Measurements from ENCODE around the gene SUSD2. TPM values are rescaled to one million over a fixed set of nuclear protein-coding genes. Genes with fewer than 3 reads are reported as not detected.

The SUSD2 gene
- total RNA-seq, 4 donors from 2014 or later, result 3.3 to 10.0 (median 4.2) TPM

- peaks cover 0 to 19% (median 4%) of the 10 kb centered on the region in 4 donors for H3K36me3 ChIP-seq
- H3K9me3 ChIP-seq, result no peaks in the 10 kb centered on the region
- no peak for TF ChIP-seq CTCF (IDR thresholded peaks at IDR 0.05)
- TF ChIP-seq EP300 (IDR thresholded peaks at IDR 0.05), result no peak
- no peak for TF ChIP-seq POLR2AphosphoS5 (IDR thresholded peaks at IDR 0.05)
- no peak for TF ChIP-seq POLR2A (IDR thresholded peaks at IDR 0.05; ENCODE audit: low read depth)
- no peak overlapping the region for H3K27ac ChIP-seq (replicated peaks in 1 of 4)
- no peak overlapping the region for H3K4me3 ChIP-seq
- no peaks in the 10 kb centered on the region for H3K27me3 ChIP-seq
- H3K4me1 ChIP-seq, result no peaks in the 10 kb centered on the region
- intact Hi-C loops (cut with DNase I), result no loop called here
- 84% methylated on average over 12 of the region's 12 CpGs for WGBS
- DNase-seq (ENCODE audit: extremely low spot score), result no peak
Observed at GRCh38 chr22:24214467-24215285, 33.4 kb downstream of the SUSD2 start.

DNA sequence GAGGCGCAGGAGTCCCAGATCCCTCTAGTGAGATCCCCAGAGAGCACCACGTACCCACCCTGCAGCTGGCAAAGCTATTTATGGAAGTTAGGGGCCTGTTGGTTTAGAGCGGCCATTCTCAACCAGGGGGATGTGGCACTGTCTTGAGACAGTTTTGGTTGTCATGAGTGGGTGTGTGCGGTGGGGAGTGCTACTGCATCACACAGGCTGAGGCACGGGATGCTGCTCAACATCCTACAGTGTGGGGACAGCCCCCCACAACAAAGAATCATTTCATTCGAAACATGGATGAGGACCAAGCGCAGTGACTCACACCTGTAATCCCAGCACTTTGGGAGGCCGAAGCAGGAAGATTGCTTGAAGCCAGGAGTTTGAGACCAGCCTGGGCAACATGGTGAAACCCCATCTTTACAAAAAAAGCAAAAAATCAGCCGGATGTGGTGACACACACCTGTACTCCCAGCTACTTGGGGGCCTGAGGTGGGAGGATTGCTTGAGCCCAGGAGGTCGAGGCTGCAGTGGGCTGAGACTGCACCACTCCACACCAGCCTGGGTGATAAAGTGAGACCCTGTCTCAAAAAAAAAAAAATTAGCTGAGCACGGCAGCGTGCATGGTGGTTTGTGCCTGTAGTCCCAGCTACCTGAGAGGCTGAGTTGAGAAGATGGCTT, 35.4 kb downstream of the SUSD2 start:
- Histone ChIP-seq H3K27ac (replicated peaks in 1 of 4) (no peak overlapping the region), H3K36me3 (peaks cover 0 to 34% (median 10%) of the 10 kb centered on the region in 4 donors), H3K27me3 (no peaks in the 10 kb centered on the region), H3K9me3 (no peaks in the 10 kb centered on the region), H3K4me1 (no peaks in the 10 kb centered on the region), H3K4me3 (no peak overlapping the region)
- no peak for DNase-seq (ENCODE audit: extremely low spot score)
- 93% methylated on average over 12 of the region's 12 CpGs for WGBS
- TF ChIP-seq POLR2A (IDR thresholded peaks at IDR 0.05; ENCODE audit: low read depth) (no peak), EP300 (IDR thresholded peaks at IDR 0.05) (no peak), POLR2AphosphoS5 (IDR thresholded peaks at IDR 0.05) (no peak), CTCF (IDR thresholded peaks at IDR 0.05) (no peak)
- intact Hi-C loops (cut with DNase I), result no loop called here

DNA sequence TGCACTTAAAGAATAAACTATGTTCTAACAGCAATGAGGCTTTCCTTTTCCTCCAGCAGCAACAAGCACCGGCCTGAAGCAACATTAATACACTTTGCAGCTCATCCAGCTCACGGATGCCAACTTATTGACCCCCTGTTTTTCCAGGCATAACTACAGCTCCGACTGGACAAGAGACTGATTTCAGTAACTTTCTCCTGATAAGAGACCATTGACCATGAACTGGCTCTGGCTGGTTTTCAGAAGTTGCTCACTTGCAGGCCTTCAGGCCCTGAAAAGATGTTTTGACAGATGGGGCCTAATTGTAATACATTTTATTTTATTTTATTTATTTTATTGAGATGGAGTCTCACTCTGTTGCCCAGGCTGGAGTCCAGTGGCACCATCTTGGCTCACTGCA, 36.1 kb downstream of the SUSD2 start:
- Histone ChIP-seq H3K4me3 (no peak overlapping the region), H3K27me3 (no peaks in the 10 kb centered on the region), H3K36me3 (peaks cover 0 to 40% (median 10%) of the 10 kb centered on the region in 4 donors), H3K9me3 (no peaks in the 10 kb centered on the region), H3K4me1 (no peaks in the 10 kb centered on the region), H3K27ac (replicated peaks in 1 of 4) (no peak overlapping the region)
- WGBS, result 78% methylated on average over 3 of the region's 3 CpGs
- intact Hi-C loops (cut with DNase I), result no loop called here
- no peak for DNase-seq (ENCODE audit: extremely low spot score)
- no peak for TF ChIP-seq CTCF (IDR thresholded peaks at IDR 0.05)
- TF ChIP-seq EP300 (IDR thresholded peaks at IDR 0.05), result no peak
- TF ChIP-seq POLR2AphosphoS5 (IDR thresholded peaks at IDR 0.05), result no peak
- no peak for TF ChIP-seq POLR2A (IDR thresholded peaks at IDR 0.05; ENCODE audit: low read depth)

GRCh38 chr22:24219750-24220149, 38.5 kb downstream of the SUSD2 start:
- 95% methylated on average over 8 of the region's 9 CpGs for WGBS
- no peak overlapping the region for H3K27ac ChIP-seq (replicated peaks in 1 of 4)
- H3K27me3 ChIP-seq, result no peaks in the 10 kb centered on the region
- H3K9me3 ChIP-seq, result peaks cover 0 to 4% (median 1%) of the 10 kb centered on the region in 4 donors
- intact Hi-C loops (cut with DNase I), result no loop called here
- no peak for DNase-seq (ENCODE audit: extremely low spot score)
- no peaks in the 10 kb centered on the region for H3K4me1 ChIP-seq
- H3K4me3 ChIP-seq, result no peak overlapping the region
- H3K36me3 ChIP-seq, result peaks cover 0 to 58% (median 16%) of the 10 kb centered on the region in 4 donors
- TF ChIP-seq CTCF (IDR thresholded peaks at IDR 0.05), result no peak
- no peak for TF ChIP-seq EP300 (IDR thresholded peaks at IDR 0.05)
- no peak for TF ChIP-seq POLR2A (IDR thresholded peaks at IDR 0.05; ENCODE audit: low read depth)
- TF ChIP-seq POLR2AphosphoS5 (IDR thresholded peaks at IDR 0.05), result no peak
